ENCODE measurements around the gene RFX3. TPM values are rescaled to one million over a fixed set of nuclear protein-coding genes. Genes with fewer than 3 reads are reported as not detected.
A peak's percentile ranks its signal among the peaks of the same experiment; 100 is the strongest.

RFX3 gene
- total and polyA plus RNA-seq, 2 of the 13 experiments (the other 11 are each of a cell fraction or from before 2014, with no cell fraction given): 2.7 to 5.3 TPM

DNA sequence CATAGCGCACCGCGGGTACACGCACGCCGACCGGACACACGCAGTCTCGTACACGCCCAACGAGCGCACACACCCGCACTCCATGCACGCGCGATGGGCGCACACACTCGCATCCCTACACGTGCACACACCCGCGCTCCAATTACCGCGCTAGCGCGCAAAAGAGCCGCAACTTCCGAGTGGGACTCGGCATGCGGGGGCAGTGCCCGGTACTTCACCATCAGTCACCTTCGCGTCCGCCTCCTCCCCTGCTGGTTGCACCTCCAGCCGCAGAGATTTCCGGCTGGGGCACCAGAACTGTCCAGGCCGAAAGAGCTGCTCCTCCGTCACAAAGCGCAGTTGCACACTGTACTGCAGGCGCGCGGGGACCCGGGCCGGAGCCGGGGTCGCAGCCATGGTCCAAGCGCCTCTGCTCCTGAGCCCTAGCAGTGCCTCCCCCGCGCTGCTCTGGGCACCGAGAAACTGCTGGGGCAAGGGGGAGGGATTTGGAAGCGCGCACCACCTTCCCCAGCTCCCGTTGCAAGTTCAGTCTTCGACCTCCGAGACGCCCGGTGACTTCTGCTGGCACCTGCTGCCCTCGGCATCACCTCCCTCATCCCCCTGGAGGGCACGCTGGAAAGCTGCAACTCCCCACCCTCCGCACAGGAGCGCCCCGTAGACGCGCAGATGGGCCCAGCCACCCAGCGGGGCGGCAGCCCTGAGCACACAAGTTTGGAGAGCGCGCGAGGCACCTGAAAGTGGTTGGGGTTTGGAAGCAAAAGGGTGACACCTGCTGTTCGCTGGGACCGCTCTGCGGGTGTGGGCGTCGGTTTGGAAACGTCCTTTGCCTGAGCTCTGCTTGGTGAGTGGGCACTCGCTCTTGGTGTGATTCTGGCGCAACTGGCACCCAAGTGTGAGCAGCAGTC is 344.5 kb downstream of the RFX3 start (continued):
- TF ChIP-seq, protein P1, sequence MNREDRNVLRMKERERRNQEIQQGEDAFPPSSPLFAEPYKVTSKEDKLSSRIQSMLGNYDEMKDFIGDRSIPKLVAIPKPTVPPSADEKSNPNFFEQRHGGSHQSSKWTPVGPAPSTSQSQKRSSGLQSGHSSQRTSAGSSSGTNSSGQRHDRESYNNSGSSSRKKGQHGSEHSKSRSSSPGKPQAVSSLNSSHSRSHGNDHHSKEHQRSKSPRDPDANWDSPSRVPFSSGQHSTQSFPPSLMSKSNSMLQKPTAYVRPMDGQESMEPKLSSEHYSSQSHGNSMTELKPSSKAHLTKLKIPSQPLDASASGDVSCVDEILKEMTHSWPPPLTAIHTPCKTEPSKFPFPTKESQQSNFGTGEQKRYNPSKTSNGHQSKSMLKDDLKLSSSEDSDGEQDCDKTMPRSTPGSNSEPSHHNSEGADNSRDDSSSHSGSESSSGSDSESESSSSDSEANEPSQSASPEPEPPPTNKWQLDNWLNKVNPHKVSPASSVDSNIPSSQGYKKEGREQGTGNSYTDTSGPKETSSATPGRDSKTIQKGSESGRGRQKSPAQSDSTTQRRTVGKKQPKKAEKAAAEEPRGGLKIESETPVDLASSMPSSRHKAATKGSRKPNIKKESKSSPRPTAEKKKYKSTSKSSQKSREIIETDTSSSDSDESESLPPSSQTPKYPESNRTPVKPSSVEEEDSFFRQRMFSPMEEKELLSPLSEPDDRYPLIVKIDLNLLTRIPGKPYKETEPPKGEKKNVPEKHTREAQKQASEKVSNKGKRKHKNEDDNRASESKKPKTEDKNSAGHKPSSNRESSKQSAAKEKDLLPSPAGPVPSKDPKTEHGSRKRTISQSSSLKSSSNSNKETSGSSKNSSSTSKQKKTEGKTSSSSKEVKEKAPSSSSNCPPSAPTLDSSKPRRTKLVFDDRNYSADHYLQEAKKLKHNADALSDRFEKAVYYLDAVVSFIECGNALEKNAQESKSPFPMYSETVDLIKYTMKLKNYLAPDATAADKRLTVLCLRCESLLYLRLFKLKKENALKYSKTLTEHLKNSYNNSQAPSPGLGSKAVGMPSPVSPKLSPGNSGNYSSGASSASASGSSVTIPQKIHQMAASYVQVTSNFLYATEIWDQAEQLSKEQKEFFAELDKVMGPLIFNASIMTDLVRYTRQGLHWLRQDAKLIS (CRISPR knock-in tag; IDR thresholded peaks at IDR 0.05): no peak
- no peak for TF ChIP-seq NFIB (CRISPR knock-in tag; IDR thresholded peaks at IDR 0.05; ENCODE audit: borderline replicate concordance)
- peak; percentile 49; the same call in 1 of the 2 replicates for TF ChIP-seq MEIS2 (CRISPR knock-in tag; IDR thresholded peaks at IDR 0.05)
- TF ChIP-seq ZNF75D (CRISPR knock-in tag; IDR thresholded peaks at IDR 0.05; ENCODE audit: borderline replicate concordance): no peak
- no peak for TF ChIP-seq ZNF496 (CRISPR knock-in tag; IDR thresholded peaks at IDR 0.05; ENCODE audit: insufficient replicate concordance)
- no peak for TF ChIP-seq ZFP1 (CRISPR knock-in tag; IDR thresholded peaks at IDR 0.05)
- no peak for TF ChIP-seq ZNF230 (CRISPR knock-in tag; IDR thresholded peaks at IDR 0.05)
- TF ChIP-seq ZKSCAN1 (IDR thresholded peaks at IDR 0.05; ENCODE audit: low read length): no peak
- no peak for TF ChIP-seq MBNL3 (CRISPR knock-in tag; conservative IDR thresholded peaks at IDR 0.05)
- 0 out of 2 replicates have a peak, but pooled peaks have one; percentile 23 for TF ChIP-seq GFI1 (CRISPR knock-in tag; IDR thresholded peaks at IDR 0.05; ENCODE audit: borderline replicate concordance)
- no peak for TF ChIP-seq FOXA1 (IDR thresholded peaks at IDR 0.05)
- TF ChIP-seq FOXA1 (CRISPR knock-in tag; IDR thresholded peaks at IDR 0.05): peak; percentile 25; the same call in 1 of the 2 replicates
- TF ChIP-seq SOX6 (IDR thresholded peaks at IDR 0.05): no peak
- peak; percentile 43 for TF ChIP-seq SOX6 (CRISPR knock-in tag; IDR thresholded peaks at IDR 0.05)
- peak; percentile 53; the same call in 1 of the 2 replicates for TF ChIP-seq POGZ (CRISPR knock-in tag; IDR thresholded peaks at IDR 0.05)
- no peak for TF ChIP-seq ZNF558 (CRISPR knock-in tag; IDR thresholded peaks at IDR 0.05; ENCODE audit: borderline replicate concordance)
- no peak for TF ChIP-seq IKZF4 (CRISPR knock-in tag; IDR thresholded peaks at IDR 0.05; ENCODE audit: borderline replicate concordance, low read depth, not compliant biosample characterization)
- TF ChIP-seq ZSCAN29 (CRISPR knock-in tag; conservative IDR thresholded peaks at IDR 0.05): 0 out of 2 replicates have a peak, but pooled peaks have one; percentile 22
- TF ChIP-seq ERF (CRISPR knock-in tag; IDR thresholded peaks at IDR 0.05): peak; percentile 38; the same call in 1 of the 2 replicates
- no peak for TF ChIP-seq ATAD3A (CRISPR knock-in tag; IDR thresholded peaks at IDR 0.05)
- TF ChIP-seq TBX3 (IDR thresholded peaks at IDR 0.05; ENCODE audit: borderline replicate concordance): no peak
- TF ChIP-seq ZNF329 (CRISPR knock-in tag; IDR thresholded peaks at IDR 0.05; ENCODE audit: low read depth): peak; percentile 57; the same call in 1 of the 2 replicates
- TF ChIP-seq ZKSCAN8 (CRISPR knock-in tag; IDR thresholded peaks at IDR 0.05; ENCODE audit: borderline replicate concordance): no peak
- TF ChIP-seq HNRNPH1 (optimal IDR thresholded peaks at IDR 0.05; ENCODE audit: low read depth, low read length): no peak
- no peak for TF ChIP-seq ZBTB7B (CRISPR knock-in tag; IDR thresholded peaks at IDR 0.05)
- no peak for TF ChIP-seq ARNT2 (CRISPR knock-in tag; IDR thresholded peaks at IDR 0.05; ENCODE audit: low read depth)
- 0 out of 2 replicates have a peak, but pooled peaks have one; percentile 35 for TF ChIP-seq EEA1 (CRISPR knock-in tag; IDR thresholded peaks at IDR 0.05; ENCODE audit: borderline replicate concordance)
- no peak for TF ChIP-seq MIER2 (CRISPR knock-in tag; IDR thresholded peaks at IDR 0.05)
- TF ChIP-seq KDM1A (CRISPR knock-in tag; IDR thresholded peaks at IDR 0.05): no peak
- no peak for TF ChIP-seq ZNF792 (CRISPR knock-in tag; IDR thresholded peaks at IDR 0.05)

All from HepG2 (cell line).